ENCODE measurements around the gene TNNI2. TPM values are rescaled to one million over a fixed set of nuclear protein-coding genes. Genes with fewer than 3 reads are reported as not detected.
"Not testable (repeated sequence)": the region's sequence is repeated elsewhere in the genome, so short reads cannot be mapped to it uniquely, and the experiment has no call there.

TNNI2 gene
- total RNA-seq, 1 experiment from 2014 or later, result not detected

DNA sequence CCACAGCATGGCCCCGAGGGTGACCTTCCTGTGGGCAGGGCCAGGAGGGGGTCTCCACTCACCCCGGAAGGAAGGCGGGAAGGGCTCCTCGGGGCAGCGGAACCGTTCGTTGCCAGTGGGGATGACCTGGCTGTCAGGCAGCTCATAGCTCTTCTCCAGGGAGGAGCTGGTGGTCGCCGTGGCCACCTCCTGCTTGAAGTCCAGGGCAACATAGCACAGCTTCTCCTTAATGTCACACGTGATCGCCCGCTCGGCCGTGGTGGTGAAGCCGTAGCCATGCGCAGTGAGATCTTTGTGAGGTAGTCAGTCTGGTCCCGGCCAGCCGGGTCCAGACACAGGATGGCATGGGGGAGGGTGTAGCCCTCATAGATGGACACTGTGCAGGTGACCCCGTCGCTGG, 35.5 kb upstream of the TNNI2 start:
- no peak overlapping the region for H3K4me3 Mint-ChIP-seq
- Histone ChIP-seq H3K4ac (ENCODE audit: low read depth, low read length) (no peak overlapping the region), H2BK20ac (ENCODE audit: low read depth, low read length, poor library complexity, severe bottlenecking) (no peak overlapping the region), H3K23me2 (ENCODE audit: insufficient read length, low read depth, low read length, poor library complexity, severe bottlenecking) (no peaks in the 10 kb centered on the region), H2BK5ac (ENCODE audit: insufficient read length, low read length) (no peak overlapping the region), H3K4me2 (ENCODE audit: insufficient read depth, insufficient read length, low read length) (no peak overlapping the region), H3K27ac (ENCODE audit: insufficient read length, low read depth, low read length) (no peak overlapping the region), H3K79me1 (ENCODE audit: insufficient read depth, low read depth, low read length, poor library complexity, severe bottlenecking) (no peaks in the 10 kb centered on the region), H3K18ac (ENCODE audit: insufficient read length, low read depth, low read length) (no peak overlapping the region), H3K56ac (ENCODE audit: insufficient read length, low read depth, low read length) (no peak overlapping the region), H2BK12ac (ENCODE audit: insufficient read length, low read depth, low read length) (no peak overlapping the region), H3K14ac (ENCODE audit: insufficient read depth, low read length) (no peak overlapping the region; the same call in 1 of the 2 replicates), H2BK120ac (ENCODE audit: low read depth, low read length, poor library complexity, severe bottlenecking) (no peak overlapping the region), H4K20me1 (ENCODE audit: control insufficient read depth, insufficient read depth, insufficient read length) (no peaks in the 10 kb centered on the region), H2AFZ (ENCODE audit: low read length) (no peak overlapping the region), H3K9ac (ENCODE audit: extremely low read depth, insufficient read length, low read length) (no peak overlapping the region), H2AK5ac (ENCODE audit: insufficient read length, low read length) (no peak overlapping the region), H3K4me1 (ENCODE audit: insufficient read depth, low read length) (no peaks in the 10 kb centered on the region), H4K91ac (ENCODE audit: insufficient read length, low read depth, low read length) (no peak overlapping the region), H4K5ac (ENCODE audit: insufficient read length, low read depth, low read length) (no peak overlapping the region), H2BK15ac (ENCODE audit: low read depth, low read length) (no peak overlapping the region), H3T11ph (ENCODE audit: low read length) (no peak overlapping the region), H4K8ac (replicated peaks; ENCODE audit: insufficient read length, low read depth, low read length) (no peak overlapping the region), H3K27me3 (ENCODE audit: insufficient read depth, low read length) (no peaks in the 10 kb centered on the region), H3K9me3 (ENCODE audit: control insufficient read depth, low read depth, low read length) (no peaks in the 10 kb centered on the region), H3K23ac (ENCODE audit: insufficient read length, low read depth, low read length) (no peak overlapping the region), H3K79me2 (ENCODE audit: insufficient read depth, low read length) (no peaks in the 10 kb centered on the region)
- H3K4me1 Mint-ChIP-seq, result peaks cover 6 to 8% of the 10 kb centered on the region in 2 experiments
- no peaks in the 10 kb centered on the region for H3K36me3 Mint-ChIP-seq (ENCODE audit: insufficient read depth in 1 of 3, low read depth in 3 of 3)
- no peak for DNase-seq
- TF ChIP-seq CTCF (conservative IDR thresholded peaks at IDR 0.05), result no peak
- peaks cover 30% of the 10 kb centered on the region for H3K27me3 Mint-ChIP-seq (ENCODE audit: low read depth)
- no peaks in the 10 kb centered on the region; a peak in 1 of 5 replicates for H3K9me3 Mint-ChIP-seq
- no peak overlapping the region; a peak in 1 of 7 replicates for H3K27ac Mint-ChIP-seq
- WGBS (ENCODE audit: extremely low coverage, insufficient read length, low lambda C conversion rate), result no CpG with 5 or more reads among the region's 20 CpGs

DNA sequence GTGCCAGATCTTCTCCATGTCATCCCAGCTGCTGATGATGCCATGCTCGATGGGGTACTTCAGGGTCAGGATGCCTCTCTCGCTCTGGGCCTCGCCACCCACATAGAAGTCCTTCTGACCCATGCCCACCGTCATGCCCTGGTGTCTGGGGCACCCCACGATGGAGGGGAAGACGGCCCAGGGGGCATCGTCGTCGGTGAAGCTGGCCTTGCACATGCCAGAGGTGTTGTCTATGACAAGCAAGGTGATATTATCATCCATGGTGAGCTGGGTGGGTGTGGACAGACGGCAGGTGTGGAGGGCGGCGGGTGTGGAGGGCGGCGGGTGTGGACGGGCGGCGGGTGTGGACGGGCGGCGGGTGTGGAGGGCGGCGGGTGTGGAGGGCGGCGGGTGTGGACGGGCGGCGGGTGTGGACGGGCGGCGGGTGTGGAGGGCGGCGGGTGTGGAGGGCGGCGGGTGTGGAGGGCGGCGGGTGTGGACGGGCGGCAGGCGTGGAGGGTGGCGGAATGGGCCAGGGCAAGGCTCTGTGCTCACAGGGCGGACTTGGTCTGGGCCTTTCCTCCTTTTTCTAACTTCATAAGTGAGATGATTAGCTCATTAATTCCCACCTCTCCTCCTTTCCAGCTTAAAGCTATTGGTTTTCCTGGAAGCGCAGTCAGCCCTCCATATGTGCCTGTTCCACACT, 34.8 kb upstream of the TNNI2 start:
- not testable (repeated sequence) for H4K8ac ChIP-seq (replicated peaks; ENCODE audit: insufficient read length, low read depth, low read length); H4K20me1 ChIP-seq (ENCODE audit: control insufficient read depth, insufficient read depth, insufficient read length); H3T11ph ChIP-seq (ENCODE audit: low read length); H3K79me1 ChIP-seq (ENCODE audit: insufficient read depth, low read depth, low read length, poor library complexity, severe bottlenecking); H3K4me1 ChIP-seq (ENCODE audit: insufficient read depth, low read length); H2BK5ac ChIP-seq (ENCODE audit: insufficient read length, low read length); H2AK5ac ChIP-seq (ENCODE audit: insufficient read length, low read length); DNase-seq; H3K4ac ChIP-seq (ENCODE audit: low read depth, low read length); H2BK120ac ChIP-seq (ENCODE audit: low read depth, low read length, poor library complexity, severe bottlenecking); H2BK12ac ChIP-seq (ENCODE audit: insufficient read length, low read depth, low read length); H3K4me1 Mint-ChIP-seq; H3K23ac ChIP-seq (ENCODE audit: insufficient read length, low read depth, low read length); H3K23me2 ChIP-seq (ENCODE audit: insufficient read length, low read depth, low read length, poor library complexity, severe bottlenecking); H3K9me3 Mint-ChIP-seq; H2AFZ ChIP-seq (ENCODE audit: low read length); H4K5ac ChIP-seq (ENCODE audit: insufficient read length, low read depth, low read length); H2BK15ac ChIP-seq (ENCODE audit: low read depth, low read length); H4K91ac ChIP-seq (ENCODE audit: insufficient read length, low read depth, low read length); H3K79me2 ChIP-seq (ENCODE audit: insufficient read depth, low read length); H3K9me3 ChIP-seq (ENCODE audit: control insufficient read depth, low read depth, low read length); H2BK20ac ChIP-seq (ENCODE audit: low read depth, low read length, poor library complexity, severe bottlenecking); H3K9ac ChIP-seq (ENCODE audit: extremely low read depth, insufficient read length, low read length); H3K36me3 Mint-ChIP-seq (ENCODE audit: insufficient read depth in 1 of 3, low read depth in 3 of 3); H3K27ac Mint-ChIP-seq; H3K14ac ChIP-seq (ENCODE audit: insufficient read depth, low read length); H3K4me2 ChIP-seq (ENCODE audit: insufficient read depth, insufficient read length, low read length); H3K27ac ChIP-seq (ENCODE audit: insufficient read length, low read depth, low read length); H3K4me3 Mint-ChIP-seq; H3K18ac ChIP-seq (ENCODE audit: insufficient read length, low read depth, low read length); H3K56ac ChIP-seq (ENCODE audit: insufficient read length, low read depth, low read length); H3K27me3 ChIP-seq (ENCODE audit: insufficient read depth, low read length)
- no CpG with 5 or more reads among the region's 42 CpGs for WGBS (ENCODE audit: extremely low coverage, insufficient read length, low lambda C conversion rate)
- peaks cover 34% of the 10 kb centered on the region for H3K27me3 Mint-ChIP-seq (ENCODE audit: low read depth)

All from H9 (cell line).